GM18499 (cell line): ENCODE data around the gene THEM5.

Experiments
- ATAC-seq: cut with Tn5 transposase; IDR thresholded peaks from one replicate; pipeline ENCODE4 v1.9.1; 2021; ENCODE audit warnings: moderate number of reproducible peaks; ENCODE audit not compliant: insufficient read depth, unreplicated experiment

Gene THEM5

DNA sequence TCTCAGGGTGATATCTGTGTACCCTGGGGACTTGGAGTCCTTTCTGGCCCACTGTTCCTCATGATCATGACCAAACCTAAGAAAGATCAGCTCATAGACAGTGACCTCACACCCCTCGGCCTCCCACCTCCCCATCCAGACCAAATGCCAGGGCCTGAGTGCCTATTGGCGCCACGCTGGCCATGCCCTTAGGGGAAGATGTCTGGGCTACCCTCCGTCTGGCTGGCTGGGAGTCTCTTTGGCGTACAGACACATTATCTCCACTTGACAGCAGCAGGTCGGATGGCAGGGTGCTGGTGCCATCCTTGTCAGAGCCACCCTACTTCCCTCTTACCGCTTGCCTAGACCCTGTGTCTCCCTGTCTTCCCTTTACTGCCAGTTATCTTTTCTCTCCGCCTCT lies 30.3 kb downstream of the THEM5 start:
- no peak for ATAC-seq

DNA sequence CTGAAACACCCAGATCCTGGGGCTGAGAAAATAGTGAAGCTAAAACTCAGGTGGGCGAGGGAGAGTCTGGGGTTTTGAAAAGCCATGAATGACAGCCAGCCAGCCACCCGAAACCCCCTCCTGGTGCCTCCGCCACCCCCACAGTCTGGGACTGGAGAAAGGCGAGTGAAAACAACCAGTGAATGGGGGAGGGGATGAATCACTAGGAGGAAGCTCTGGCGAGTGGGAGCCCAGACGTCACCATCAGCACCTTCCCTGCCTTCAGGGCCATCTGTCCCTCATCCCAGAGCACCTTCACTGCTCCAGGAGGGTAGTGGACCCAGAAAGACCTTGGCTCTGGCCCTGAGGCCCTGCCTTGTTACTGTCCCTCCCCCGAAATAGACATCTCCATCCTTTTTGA lies 31.1 kb downstream of the THEM5 start:
- ATAC-seq, result no peak

- ATAC-seq, result no peak
These were observed 32.6 kb downstream of the THEM5 start for GRCh38 chr1:151820940-151821339.

DNA sequence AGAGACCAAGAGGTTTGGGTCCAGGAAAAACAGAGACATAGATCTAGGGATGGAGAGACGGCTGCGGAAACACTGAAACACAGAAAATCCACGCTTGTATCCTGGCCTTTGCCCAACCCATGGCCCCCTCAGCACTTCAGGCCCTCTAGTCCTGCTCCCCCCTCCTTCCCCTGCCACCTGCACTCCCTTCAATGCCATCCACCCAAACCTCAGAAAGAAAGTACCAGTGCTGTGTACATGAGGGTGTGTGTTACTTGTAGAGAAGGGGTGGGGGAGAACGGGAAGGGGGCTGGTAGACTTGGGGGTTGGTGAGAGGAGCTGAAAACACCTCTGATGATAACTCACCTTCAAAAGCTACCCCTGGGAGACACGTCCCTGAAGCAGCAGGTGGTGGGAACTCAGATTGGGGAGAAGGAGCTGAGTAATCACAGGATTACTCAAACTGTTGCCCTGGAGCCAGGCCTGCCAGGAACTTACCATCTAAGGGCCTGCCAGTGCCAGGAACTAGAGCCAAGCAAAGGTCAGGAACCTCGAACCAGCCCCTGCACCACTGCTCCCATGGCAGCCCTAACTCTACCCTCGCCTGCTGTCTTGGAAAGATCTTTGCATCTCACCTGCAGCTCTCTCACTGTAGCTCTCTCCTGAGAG lies 33.4 kb downstream of the THEM5 start:
- ATAC-seq, result no peak

- no peak for ATAC-seq
These were observed 34.2 kb downstream of the THEM5 start for GRCh38 chr1:151819227-151819835.

GRCh38 chr1:151817353-151817730 lies 36.2 kb downstream of the THEM5 start:
- ATAC-seq, result no peak

DNA sequence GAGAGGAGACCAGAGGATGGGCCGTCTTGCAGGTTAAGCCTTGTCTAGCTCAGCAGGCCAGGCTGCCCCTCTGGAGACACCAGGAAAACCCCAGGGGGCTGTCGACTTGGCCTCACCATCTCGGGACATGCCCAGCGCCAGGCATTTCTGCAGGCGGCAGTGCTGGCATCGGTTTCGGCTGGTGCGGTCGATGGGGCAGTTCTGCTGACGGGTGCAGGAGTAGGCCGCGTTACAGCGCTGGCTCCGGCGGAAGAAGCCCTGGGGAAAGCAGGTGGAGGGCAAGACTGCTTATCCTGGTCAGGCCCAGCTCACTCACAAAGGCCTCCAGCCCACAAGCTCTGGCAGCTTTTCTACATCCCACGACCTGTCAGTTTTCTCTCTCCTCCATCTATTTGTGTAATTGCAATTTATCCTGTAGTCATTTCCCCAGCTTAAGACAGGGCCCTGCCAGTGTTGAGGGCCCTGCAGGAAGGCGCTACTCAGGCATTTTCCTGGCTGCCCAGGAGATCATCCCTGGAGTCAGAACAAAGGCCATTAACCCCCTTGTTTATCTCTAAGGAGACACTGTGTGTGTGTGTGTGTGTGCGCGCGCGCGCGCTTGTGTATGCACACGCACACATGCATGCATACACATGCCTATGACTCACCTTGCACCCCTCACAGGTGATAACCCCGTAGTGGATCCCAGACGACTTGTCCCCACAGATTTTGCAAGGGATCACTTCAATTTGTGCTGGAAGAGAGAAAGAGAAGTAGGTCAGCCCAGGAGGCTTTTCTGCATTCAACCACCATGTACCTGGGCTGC lies 36.8 kb downstream of the THEM5 start:
- no peak for ATAC-seq

DNA sequence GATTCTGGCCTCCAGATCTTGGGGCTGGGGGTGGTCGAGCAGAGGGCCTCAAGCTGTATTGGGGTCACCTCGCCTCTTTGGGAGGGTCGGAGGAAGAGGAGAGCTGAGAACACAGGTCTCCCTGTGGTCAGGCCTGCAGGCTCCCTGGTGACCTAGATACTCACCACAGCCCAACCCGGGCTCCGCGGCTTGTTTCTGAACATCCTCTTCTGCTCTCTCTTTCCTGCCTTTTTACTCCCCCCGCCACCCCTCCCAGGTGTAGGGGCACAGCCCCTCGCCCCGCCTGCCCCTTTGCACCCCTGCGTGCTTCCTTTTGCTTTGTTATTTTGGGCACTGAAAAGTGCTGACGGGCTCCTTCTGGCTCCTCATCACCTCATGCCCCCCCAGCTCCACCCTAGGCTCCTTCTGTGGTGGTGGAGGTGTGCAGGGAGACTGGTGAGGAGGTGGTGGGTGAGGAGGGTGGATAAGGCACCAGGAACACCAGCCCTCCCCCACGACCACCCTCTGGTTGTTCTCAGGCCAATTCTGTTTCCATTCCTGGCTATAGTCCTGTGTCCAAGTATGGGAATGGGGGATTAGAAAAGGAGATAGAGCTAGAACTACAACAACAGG lies 37.7 kb downstream of the THEM5 start:
- no peak for ATAC-seq

GRCh38 chr1:151814971-151815545 lies 38.5 kb downstream of the THEM5 start:
- no peak for ATAC-seq

- no peak for ATAC-seq
These were observed 39.1 kb downstream of the THEM5 start for GRCh38 chr1:151814426-151814825.

- ATAC-seq, result no peak
These were observed 40.1 kb downstream of the THEM5 start for GRCh38 chr1:151813271-151813977.

DNA sequence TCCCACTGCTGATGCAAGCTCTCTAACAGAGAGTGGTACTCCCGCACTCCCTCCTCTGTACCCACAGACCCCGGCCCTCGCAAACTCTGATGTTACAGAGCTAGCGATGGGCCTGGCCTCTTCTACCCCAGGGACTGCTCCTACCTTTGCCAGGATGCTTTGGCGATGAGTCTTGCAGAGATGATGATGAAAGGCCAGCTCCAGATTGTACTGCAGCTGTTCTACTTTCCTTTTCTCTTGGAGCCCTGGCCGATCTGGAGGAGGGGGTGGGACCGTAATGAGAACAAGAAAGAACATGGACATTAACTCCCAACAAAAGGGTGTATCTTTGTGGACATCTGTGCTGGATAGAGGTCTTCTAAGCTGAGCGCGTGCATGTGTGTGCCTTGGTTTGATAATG lies 42.3 kb downstream of the THEM5 start:
- ATAC-seq, result no peak

DNA sequence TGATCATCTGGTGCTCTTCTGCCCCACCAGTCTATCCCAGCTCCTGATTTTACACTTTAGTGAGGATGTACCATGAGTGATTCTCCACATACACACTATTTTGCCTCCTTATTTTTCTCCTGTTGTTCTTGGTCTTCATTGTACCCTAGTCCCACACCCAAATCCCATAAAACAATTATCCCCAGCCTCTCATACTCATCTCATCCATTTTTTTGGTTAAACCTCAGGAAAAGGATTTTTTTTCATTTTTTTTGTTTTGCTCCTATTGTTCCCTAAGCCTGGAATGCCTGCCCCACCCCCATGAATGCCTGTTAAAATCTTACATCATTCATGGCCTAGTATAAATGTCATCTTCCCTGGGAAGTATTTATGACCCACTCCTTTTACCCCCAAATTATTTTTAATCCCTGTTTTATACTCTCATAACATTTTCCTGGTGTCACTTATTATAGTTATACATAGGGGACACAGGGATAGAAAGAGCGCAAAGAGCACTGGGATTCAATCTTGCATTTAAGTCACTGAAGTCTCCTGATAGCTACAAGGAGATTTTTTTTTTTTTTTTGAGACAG lies 43.4 kb downstream of the THEM5 start:
- no peak for ATAC-seq

DNA sequence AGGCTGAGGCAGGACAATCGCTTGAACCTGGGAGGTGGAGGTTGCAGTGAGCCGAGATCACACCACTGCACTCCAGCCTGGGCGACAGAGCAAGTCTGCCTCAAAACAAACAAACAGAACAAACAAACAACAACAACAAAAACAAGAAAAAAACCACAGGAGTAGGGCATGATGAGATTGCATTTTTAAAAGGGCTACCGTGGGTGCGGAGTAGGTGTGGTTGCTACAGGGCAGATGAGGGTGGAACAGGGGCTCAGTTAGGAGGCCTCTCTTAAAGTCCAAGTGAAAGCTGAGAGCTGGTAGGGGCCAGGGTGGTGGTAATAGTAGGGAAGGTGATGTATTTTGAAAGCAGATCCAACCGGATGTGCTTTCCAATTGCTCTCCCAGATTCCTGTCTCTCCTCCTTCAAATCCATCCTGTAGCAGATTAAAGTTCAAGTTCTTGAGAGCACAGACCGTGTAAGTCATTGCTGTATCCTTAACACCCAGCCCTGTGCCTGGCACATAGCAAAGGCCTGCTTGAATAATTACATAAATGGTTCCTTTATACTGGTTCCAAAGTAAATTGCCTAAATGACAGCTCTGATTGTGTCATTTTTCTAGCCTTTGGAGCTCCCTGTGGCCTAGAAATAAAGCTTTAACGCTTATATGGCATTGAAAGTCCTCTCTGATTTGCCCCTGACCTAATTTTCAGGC lies 44.1 kb downstream of the THEM5 start:
- ATAC-seq, result no peak

DNA sequence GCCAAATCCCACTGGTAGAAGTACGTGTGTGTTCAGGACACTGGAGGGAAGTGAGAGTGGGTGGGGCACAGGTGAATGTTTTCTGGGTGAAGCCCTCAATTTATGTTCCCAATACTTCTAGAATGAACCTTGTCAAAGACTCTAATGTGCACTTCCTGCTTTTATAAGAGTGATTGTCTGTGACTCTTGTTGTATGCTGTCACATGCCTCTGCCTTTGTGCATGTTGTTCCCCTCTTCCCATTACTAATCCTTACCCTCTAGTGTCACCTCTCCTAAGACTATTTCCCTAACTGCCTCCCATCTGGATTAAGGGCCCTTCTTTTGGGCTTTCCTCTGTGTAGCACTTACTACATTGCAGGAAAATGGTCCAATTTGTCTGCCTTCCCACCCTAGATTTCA lies 45.7 kb downstream of the THEM5 start:
- no peak for ATAC-seq

DNA sequence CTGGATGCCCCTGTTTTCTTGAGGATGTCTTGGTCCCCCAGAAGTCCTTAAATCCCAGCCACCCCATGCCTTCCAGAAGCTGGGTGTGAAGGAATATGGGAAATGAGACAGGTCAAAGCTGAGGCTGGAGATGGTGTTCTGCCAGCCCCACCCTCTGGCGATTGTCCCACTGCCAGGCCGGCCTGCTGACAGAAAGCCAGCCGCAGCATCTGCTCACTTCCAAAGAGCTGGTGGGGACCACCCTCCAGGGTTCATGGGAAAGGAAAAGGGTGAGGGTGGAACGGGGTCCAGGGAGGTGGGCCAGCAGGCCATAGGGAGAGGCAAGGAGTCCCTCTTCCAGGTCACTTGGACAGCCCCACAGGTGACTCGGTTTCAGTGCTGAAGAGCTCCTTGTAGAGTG lies 46.4 kb downstream of the THEM5 start:
- no peak for ATAC-seq

DNA sequence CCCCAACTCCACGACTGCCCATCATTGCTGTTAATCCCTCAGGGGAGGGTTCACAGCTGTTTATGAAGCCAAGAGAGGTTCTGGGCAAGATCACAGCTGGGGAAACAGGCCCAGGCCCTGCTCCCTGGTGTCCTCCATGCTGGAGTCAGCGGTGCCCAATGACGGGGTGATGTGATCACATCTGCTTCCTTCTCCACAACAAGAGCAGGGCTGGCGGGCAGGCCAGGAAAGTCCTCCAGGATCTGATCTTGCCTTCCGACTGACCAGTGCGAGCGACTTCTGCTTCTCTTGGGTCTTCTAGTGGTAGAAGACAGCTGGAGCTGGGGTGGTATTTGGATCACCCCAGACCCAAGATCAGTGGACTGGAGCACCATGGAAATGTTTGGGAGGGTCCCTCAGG lies 47.3 kb downstream of the THEM5 start:
- ATAC-seq, result no peak

- ATAC-seq, result no peak
These were observed 48.3 kb downstream of the THEM5 start, which contains the start of gene LINGO4 for GRCh38 chr1:151805066-151805820. LINGO4 (minus strand) TSS chr1:151805419; CDS start chr1:151802704, 2,715 bp downstream.

GRCh38 chr1:151803915-151804314 lies 49.6 kb downstream of the THEM5 start:
- no peak for ATAC-seq
